Measurements from ENCODE around the gene IPMK.
"Not testable (repeated sequence)": the region's sequence is repeated elsewhere in the genome, so short reads cannot be mapped to it uniquely, and the experiment has no call there.

The IPMK gene

DNA sequence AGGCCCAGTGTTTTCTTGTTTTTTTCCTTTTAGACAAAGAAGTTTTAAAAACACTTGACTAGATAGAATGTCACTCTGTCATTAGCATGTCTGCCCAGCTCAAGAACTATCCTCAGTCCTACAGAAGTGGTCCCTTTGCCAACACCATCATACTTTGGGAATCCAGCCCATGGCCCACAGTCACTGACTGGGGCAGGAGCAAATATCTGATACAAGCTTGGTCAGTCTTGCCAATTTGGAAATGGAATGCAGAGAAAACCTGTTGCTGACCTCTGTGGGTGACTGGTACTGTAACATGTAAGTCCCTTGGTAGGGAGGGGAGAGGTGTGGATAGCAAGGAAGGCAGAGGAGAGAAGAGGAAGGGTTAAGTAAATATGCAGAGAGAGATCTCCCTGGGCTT lies 47.8 kb downstream of the IPMK start:
- no peak for DNase-seq

GRCh38 chr10:58217612-58218011 lies 50.1 kb downstream of the IPMK start:
- DNase-seq: peak; percentile 2

DNA sequence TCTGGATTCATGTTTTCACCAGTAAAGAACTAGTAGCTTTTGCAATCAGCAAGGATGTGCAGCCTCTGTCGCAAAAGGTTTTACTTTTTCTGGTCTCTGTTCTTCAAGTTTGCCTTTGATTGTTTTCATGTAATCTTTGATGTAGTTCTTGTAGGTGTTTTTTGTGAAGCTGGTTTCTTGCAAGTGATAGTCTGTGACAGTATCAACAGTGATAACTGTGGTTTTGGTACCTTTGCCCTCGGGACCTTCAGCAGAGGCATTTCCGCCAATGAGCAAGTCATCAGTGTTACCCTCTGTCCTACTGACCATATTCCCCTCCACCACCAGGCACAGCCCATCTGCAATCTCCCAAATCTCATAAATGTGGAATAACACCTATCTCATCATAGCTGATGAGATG lies 55.1 kb downstream of the IPMK start:
- DNase-seq: no peak

DNA sequence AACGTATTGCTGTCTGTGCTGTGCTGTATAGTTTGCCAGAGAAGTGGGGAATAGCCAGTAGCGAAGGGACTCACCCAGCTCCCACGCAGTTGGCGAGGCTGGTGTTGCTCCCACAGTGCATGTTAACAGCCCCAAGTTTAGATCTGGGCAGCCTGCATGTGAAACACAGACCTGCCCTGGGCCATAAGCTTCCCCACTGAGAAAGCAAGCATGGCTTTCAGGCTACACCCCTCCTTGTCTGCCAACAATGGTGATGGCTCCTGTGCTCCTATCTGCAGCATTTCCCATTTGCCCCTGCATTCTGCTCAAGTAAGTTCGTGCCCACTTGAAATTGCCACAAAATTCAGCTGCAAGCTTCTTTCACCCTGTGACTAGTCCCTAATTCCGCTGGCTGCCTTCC lies 57.5 kb downstream of the IPMK start:
- no peak for DNase-seq

GRCh38 chr10:58209669-58210068 lies 58.0 kb downstream of the IPMK start:
- no peak for DNase-seq

GRCh38 chr10:58206251-58206650 lies 61.4 kb downstream of the IPMK start:
- DNase-seq: no peak

- DNase-seq: no peak
Observed at GRCh38 chr10:58201704-58202103, 66.0 kb downstream of the IPMK start.

DNA sequence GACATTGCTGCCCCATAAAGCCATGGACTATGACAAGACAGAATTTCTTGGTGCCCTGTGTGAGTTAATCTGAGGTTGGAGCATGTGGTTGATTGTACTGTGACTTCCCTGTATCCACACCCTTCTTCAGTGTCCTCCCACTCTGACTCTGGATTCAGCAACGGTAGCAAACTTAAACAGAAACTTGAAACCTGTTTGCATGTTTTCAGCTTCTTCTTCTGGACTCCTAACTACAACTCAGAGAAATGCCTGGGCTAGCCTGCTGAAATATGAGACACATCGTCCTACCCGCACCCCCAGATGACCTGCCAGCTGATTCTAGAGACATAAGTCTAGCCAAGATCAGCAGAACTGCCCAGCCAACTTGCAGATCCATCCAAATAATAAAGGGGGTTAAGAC lies 78.4 kb downstream of the IPMK start:
- DNase-seq: no peak

- no peak for DNase-seq
Observed at GRCh38 chr10:58184120-58184670, 83.5 kb downstream of the IPMK start.

GRCh38 chr10:58180666-58181065 lies 87.0 kb downstream of the IPMK start:
- DNase-seq: no peak

DNA sequence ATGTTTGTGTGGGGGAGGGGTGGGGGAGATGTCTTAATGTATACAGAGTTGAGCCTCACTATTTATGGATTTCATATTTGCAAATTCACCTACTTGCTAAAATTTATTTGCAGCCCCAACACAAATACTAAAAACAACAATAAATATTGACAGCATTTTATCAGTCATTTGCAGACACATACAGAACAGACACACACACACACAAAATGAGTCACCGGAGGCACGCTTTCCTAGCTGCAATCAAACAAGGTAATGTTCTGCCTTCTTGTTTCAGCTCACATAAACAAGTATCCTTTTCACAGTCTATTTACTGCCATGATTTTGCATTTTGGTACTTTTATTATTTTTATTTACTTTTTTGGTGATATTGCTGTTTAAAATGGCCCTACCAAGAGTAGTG lies 88.5 kb downstream of the IPMK start:
- no peak for DNase-seq

DNA sequence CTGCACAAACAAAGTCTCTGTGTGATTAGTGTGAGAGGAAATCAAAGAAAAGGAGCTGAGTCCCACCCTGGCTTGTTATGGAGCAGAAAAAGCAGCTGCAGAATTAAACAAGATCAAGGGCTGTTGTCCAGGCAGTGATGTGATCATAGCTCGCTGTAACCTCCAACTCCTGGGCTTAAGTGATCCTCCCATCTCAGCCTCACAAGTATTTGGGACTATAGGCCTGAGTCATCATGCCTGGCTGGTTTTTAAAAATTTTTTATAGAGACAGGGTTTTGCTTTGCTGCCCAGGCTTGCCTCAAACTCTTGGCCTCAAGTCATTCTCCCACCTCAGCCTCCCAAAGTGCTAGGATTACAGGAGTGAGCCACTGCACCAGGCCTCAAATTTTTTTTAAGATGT lies 88.9 kb downstream of the IPMK start:
- DNase-seq: no peak

GRCh38 chr10:58177362-58177947 lies 90.2 kb downstream of the IPMK start:
- peak; percentile 50 for DNase-seq

- peak; percentile 6 for DNase-seq
Observed at GRCh38 chr10:58175990-58176900, 91.4 kb downstream of the IPMK start.

DNA sequence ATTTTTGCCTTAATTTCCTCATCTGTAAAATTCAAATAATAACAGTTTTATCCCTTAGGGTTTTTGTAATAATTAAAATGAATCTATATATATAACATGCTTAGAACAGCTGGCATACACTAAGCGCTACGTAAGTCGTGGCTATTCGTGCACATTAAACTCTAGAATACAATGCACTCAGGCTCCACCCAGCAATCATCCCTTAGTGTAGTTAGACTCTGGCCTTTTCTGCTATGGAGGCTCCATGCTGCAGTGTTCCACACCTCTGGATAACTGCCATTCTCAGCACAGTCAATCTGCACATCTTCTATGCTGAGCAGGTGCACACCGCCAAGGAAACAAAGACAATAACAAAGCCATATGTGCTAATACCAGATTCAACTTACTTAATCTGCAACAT lies 92.9 kb downstream of the IPMK start:
- no peak for DNase-seq

DNA sequence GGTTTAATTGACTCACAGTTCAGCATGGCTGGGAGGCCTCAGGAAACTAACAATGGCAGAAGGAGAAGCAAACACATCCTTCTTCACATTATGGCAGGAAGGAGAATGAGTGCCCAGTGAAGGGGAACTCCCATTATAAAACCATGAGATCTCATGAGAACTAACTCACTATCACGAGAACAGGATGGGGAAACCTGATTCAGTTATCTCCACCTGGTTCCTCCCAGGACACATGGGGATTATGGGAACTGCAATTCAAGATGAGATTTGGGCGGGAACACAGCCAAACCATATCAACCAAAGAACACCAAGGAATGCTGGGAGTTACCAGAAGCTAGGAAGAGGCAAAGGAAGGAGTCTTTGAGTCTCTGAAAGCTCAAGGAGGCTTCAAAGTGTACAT lies 94.3 kb downstream of the IPMK start:
- no peak for DNase-seq

- no peak for DNase-seq
Observed at GRCh38 chr10:58171146-58171545, 96.5 kb downstream of the IPMK start.

DNA sequence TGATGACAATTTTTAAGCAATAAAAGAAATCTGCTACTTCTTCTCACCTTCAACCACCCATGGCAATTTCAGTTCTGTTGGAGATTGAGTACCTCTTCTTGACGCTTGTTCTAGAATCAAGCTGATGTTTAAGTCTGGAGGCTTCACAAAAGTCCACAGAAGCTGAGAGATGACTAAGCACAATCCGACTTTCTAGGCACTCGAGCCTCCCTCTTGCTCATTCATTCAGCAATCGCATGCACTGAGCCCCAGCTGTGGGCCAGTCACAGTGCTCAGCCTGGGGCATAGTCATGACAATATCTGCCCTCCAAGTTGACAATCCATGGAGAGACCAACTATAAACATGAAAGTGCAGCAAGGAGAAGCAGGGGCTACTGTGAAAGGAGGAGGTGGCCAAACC lies 103.2 kb downstream of the IPMK start:
- no peak for DNase-seq

GRCh38 chr10:58158806-58159205 lies 108.9 kb downstream of the IPMK start:
- no peak for DNase-seq

DNA sequence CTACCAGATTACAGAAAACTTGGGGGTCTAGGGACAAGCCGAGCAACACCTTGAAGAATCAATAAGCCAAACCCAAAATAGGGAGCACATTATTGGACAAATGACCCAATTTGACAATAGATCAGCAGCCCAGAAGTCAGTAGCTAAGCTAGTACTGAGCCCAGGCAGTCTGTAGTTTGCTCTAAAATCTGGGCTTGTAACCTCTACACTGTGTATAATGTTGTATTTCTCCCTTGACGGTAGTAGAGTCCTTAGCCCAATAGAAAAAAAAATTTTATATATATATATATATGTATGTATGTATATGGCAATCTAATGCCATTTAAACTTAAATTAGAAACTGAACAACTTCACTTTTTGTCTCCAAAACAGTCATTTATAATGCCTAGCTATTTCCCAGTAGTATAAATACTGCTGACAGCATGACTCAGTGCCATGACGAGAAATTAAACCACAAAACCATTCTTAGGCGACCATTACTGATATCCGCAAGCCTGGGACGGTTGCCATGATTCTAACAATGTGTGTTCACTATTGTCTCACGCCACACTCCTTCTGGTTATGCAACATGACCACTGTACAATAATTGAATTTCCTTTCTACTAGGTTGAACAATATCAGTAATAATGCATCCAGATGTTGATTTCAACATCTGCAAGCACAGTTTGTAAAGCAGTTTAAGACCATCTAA lies 110.5 kb downstream of the IPMK start:
- DNase-seq: peak; percentile 81

- not testable (repeated sequence) for DNase-seq
Observed at GRCh38 chr10:58155941-58156340, 111.8 kb downstream of the IPMK start.

- no peak for DNase-seq
Observed at GRCh38 chr10:58153751-58154150, 113.9 kb downstream of the IPMK start.

DNA sequence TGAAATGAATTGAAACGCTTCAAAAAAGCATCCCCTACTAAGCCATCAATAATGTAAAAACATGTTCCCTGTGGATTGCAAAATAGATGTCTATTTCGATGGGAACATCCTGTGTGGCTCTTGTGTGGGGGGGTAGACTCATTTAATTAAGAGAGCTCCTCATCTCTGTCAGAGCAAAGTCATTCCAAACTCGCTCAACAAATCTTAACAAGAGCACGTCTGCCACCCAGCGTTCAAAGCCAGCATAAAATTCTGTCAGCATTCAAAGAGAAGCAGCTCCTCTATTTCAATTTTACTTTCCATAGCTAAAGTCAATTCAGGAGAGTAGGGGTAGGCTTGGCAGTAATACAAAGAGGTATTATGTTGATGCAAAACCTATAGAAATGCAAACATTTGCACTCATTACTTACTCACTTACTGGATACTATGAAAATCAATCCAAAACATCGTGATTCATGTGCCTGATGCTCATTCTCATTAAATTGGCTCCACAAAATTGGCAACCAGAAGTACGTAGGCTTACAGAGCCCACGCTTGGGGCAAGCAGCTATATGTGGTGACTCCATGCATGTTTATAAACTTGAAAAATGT lies 114.9 kb downstream of the IPMK start:
- peak; percentile 5 for DNase-seq
